ENCODE measurements around the gene MGP. TPM values are rescaled to one million over a fixed set of nuclear protein-coding genes. Genes with fewer than 3 reads are reported as not detected.

MGP gene
- total RNA-seq, 4 donors from 2014 or later: 5.2 to 108 (median 41.4) TPM

DNA sequence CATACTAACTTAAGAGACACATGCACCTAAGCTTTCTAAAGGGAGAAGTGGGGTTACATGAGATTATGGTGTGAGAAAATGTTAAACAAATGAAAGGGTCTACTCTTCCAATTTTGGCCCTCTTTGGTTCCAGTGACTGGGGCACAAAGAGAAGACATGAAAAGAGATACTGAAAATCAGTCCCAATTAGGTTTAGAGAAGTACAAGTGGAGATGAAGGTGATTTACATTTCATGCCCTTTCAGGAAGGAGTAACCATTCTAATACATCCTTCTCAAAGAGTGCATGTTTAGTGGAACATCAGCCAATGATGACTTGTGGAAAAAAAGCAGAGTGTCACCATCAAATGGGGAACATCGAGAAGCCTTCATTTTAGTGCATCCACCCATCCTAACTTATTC, 14.4 kb downstream of the MGP start:
- peaks cover 0 to 2% (median 0%) of the 10 kb centered on the region in 3 donors for H3K9me3 ChIP-seq
- no peak overlapping the region for H3K4me3 ChIP-seq
- TF ChIP-seq, protein P1, sequence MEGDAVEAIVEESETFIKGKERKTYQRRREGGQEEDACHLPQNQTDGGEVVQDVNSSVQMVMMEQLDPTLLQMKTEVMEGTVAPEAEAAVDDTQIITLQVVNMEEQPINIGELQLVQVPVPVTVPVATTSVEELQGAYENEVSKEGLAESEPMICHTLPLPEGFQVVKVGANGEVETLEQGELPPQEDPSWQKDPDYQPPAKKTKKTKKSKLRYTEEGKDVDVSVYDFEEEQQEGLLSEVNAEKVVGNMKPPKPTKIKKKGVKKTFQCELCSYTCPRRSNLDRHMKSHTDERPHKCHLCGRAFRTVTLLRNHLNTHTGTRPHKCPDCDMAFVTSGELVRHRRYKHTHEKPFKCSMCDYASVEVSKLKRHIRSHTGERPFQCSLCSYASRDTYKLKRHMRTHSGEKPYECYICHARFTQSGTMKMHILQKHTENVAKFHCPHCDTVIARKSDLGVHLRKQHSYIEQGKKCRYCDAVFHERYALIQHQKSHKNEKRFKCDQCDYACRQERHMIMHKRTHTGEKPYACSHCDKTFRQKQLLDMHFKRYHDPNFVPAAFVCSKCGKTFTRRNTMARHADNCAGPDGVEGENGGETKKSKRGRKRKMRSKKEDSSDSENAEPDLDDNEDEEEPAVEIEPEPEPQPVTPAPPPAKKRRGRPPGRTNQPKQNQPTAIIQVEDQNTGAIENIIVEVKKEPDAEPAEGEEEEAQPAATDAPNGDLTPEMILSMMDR (IDR thresholded peaks at IDR 0.05): no peak
- no peak for TF ChIP-seq POLR2A (IDR thresholded peaks at IDR 0.05)
- DNase-seq: no peak
- no peak overlapping the region for H3K27ac ChIP-seq
- intact Hi-C loops (cut with DNase I): no loop called here
- H3K27me3 ChIP-seq: peaks cover 0 to 4% (median 0%) of the 10 kb centered on the region in 4 donors
- H3K4me1 ChIP-seq: peaks cover 0 to 14% (median 0%) of the 10 kb centered on the region in 3 donors
- H3K36me3 ChIP-seq: no peaks in the 10 kb centered on the region
- 88 to 100% methylated on average over 1 of the region's 1 CpG for WGBS, 2 donors

DNA sequence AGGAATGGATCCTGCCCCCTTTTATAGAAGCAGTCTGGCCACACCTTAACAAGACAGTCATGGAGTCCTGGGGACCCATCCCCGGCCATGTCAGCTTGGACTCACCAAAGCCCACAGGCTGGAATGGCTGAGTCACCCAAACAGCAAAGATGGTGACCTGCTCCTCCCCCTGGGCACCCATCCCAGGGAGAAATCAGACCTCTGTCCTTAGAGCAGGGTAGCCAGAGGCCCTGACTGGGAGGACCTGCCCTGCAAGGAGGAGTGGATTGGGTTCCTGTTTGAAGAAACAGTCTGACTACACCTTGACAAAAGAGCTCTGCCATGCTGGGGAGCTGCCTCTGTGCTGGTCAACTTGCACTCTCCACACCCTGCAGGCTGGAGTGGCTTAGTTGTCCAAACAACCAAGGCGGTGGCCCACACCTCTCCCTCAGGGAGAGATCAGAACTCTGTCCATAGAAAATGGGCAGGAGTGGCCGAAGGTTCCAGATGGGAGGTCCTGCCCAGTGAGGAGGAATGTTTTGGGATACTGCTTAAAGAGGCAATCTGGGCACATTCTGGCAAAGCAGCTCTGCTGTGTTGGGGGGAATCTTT, 16.6 kb downstream of the MGP start:
- H3K9me3 ChIP-seq: peaks cover 0 to 2% (median 0%) of the 10 kb centered on the region in 3 donors
- TF ChIP-seq POLR2A (IDR thresholded peaks at IDR 0.05): no peak
- TF ChIP-seq, protein P1 (IDR thresholded peaks at IDR 0.05): no peak
- peak overlapping the region in 1 of 4 donors; percentile 13 for H3K27ac ChIP-seq
- DNase-seq: no peak
- H3K36me3 ChIP-seq: no peaks in the 10 kb centered on the region
- WGBS, 2 donors: 20% methylated on average over 1 of the region's 3 CpGs; no CpG with 5 or more reads in 1 of the 2 donors
- no peak overlapping the region for H3K4me3 ChIP-seq
- peaks cover 0 to 4% (median 0%) of the 10 kb centered on the region in 4 donors for H3K27me3 ChIP-seq
- intact Hi-C loops (cut with DNase I): no loop called here
- peaks cover 0 to 14% (median 0%) of the 10 kb centered on the region in 3 donors for H3K4me1 ChIP-seq

DNA sequence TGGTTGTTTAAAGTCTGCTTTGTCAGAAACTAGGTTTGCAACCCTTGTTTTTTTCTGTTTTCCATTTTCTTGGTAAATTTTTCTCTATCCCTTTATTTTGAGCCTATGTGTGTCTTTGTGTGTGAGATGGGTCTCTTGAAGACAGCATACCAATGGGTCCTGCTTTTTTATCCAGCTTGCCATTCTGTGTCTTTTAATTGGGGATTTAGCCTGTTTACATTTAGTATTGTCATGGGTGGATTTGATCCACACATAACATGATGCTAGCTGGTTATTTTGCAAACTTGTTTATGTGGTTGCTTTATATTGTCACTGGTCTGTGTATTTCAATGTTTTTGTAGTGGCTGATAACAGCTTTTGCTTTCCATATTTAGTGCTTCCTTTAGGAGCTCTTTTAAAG, 25.2 kb downstream of the MGP start:
- Histone ChIP-seq H3K4me3 (no peak overlapping the region), H3K9me3 (peaks cover 0 to 12% (median 11%) of the 10 kb centered on the region in 3 donors), H3K27me3 (no peaks in the 10 kb centered on the region), H3K36me3 (no peaks in the 10 kb centered on the region), H3K27ac (no peak overlapping the region), H3K4me1 (no peaks in the 10 kb centered on the region)
- intact Hi-C loops (cut with DNase I): no loop called here
- DNase-seq: no peak
- TF ChIP-seq, protein P1 (IDR thresholded peaks at IDR 0.05): no peak
- no peak for TF ChIP-seq POLR2A (IDR thresholded peaks at IDR 0.05)

DNA sequence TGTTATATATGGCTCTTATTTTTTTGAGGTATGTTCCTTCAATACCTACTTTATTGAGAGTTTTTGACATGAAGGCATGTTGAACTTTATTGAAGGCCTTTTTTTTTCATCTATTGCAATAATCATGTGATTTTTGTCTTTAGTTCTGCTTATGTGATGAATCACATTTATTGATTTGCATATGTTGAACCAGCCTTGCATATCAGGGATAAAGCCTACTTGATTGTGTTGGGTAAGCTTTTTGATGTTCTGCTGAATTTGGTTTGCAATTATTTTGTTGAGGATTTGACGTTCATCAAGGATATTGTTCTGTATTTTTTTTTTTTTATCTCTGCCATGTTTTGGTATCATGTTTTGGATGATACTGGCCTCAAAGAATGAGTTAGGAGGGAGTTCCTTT, 27.1 kb downstream of the MGP start:
- no peak overlapping the region for H3K4me3 ChIP-seq
- no peaks in the 10 kb centered on the region for H3K27me3 ChIP-seq
- 80 to 93% methylated on average over 1 of the region's 1 CpG for WGBS, 2 donors
- TF ChIP-seq, protein P1 (IDR thresholded peaks at IDR 0.05): no peak
- TF ChIP-seq POLR2A (IDR thresholded peaks at IDR 0.05): no peak
- H3K27ac ChIP-seq: no peak overlapping the region
- peaks cover 0 to 12% (median 11%) of the 10 kb centered on the region in 3 donors for H3K9me3 ChIP-seq
- DNase-seq: no peak
- intact Hi-C loops (cut with DNase I): no loop called here
- peaks cover 0 to 6% (median 0%) of the 10 kb centered on the region in 3 donors for H3K4me1 ChIP-seq
- H3K36me3 ChIP-seq: no peaks in the 10 kb centered on the region

DNA sequence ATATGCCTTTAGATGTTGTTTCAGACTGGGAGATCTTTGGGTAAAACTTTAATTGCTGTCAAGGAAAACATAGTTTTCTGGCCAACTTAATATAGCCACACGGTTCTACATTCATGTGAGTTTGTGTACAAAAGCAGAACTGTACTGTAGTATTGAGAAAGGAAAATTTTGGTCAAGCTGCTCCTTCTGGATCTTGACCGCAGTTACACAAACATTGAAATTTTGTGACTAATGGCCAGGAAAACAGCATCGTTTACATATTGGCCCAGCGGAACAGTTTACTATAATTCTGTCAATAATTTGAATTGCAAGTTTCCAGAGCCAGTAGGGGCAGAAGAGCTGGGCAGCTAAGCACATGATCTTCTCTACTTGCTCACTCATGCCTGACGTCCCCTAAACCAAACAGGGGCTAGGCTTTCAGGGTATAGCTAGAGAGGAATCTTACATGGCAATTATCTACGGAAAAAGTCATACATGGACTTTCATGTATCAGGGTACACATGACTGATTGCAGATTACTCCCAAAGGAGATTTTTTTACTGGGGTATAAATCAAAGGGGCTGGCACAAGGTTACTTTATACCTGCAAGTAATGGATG, 31.0 kb downstream of the MGP start:
- TF ChIP-seq, protein P1 (IDR thresholded peaks at IDR 0.05): no peak
- no peak for TF ChIP-seq POLR2A (IDR thresholded peaks at IDR 0.05)
- no peak for DNase-seq
- H3K27ac ChIP-seq: peak overlapping the region in 1 of 4 donors; percentile 16
- no peak overlapping the region for H3K4me3 ChIP-seq
- H3K9me3 ChIP-seq: no peaks in the 10 kb centered on the region
- H3K36me3 ChIP-seq: no peaks in the 10 kb centered on the region
- 73 to 75% methylated on average over 6 of the region's 6 CpGs for WGBS, 2 donors
- no peaks in the 10 kb centered on the region for H3K27me3 ChIP-seq
- peaks cover 0 to 16% (median 0%) of the 10 kb centered on the region in 3 donors for H3K4me1 ChIP-seq
- intact Hi-C loops (cut with DNase I): no loop called here
